Measurements from ENCODE around the gene FOXD4L3.
"Not testable (repeated sequence)": the region's sequence is repeated elsewhere in the genome, so short reads cannot be mapped to it uniquely, and the experiment has no call there.

Gene FOXD4L3

GRCh38 chr9:68302567-68302966 lies at the start of gene FOXD4L3:
Gene FOXD4L3, plus strand, starts transcription at chr9:68302867. Its CDS starts 85 bp downstream, at chr9:68302952.
- H3K9me3 Mint-ChIP-seq (ENCODE audit: low read depth); H3K36me3 Mint-ChIP-seq; H3K27ac Mint-ChIP-seq; H3K27me3 Mint-ChIP-seq; H3K4me3 Mint-ChIP-seq; H3K4me1 Mint-ChIP-seq (ENCODE audit: low read depth): not testable (repeated sequence)

- not testable (repeated sequence) for H3K4me3 Mint-ChIP-seq; H3K36me3 Mint-ChIP-seq; H3K27ac Mint-ChIP-seq; H3K27me3 Mint-ChIP-seq; H3K9me3 Mint-ChIP-seq (ENCODE audit: low read depth); H3K4me1 Mint-ChIP-seq (ENCODE audit: low read depth)
Observed at GRCh38 chr9:68281041-68281440, 21.6 kb upstream of the FOXD4L3 start.

- not testable (repeated sequence) for H3K4me1 Mint-ChIP-seq (ENCODE audit: low read depth); H3K4me3 Mint-ChIP-seq
Observed at GRCh38 chr9:68303771-68304170, 1.1 kb downstream of the FOXD4L3 start.

GRCh38 chr9:68304212-68304611 lies 1.5 kb downstream of the FOXD4L3 start:
- not testable (repeated sequence) for H3K27ac Mint-ChIP-seq; H3K9me3 Mint-ChIP-seq (ENCODE audit: low read depth); H3K36me3 Mint-ChIP-seq; H3K4me1 Mint-ChIP-seq (ENCODE audit: low read depth); H3K4me3 Mint-ChIP-seq; H3K27me3 Mint-ChIP-seq

More at GRCh38 chr9:68303771-68304170, 1.1 kb downstream of the FOXD4L3 start:
- H3K27ac Mint-ChIP-seq; H3K27me3 Mint-ChIP-seq; H3K36me3 Mint-ChIP-seq; H3K9me3 Mint-ChIP-seq (ENCODE audit: low read depth): not testable (repeated sequence)

GRCh38 chr9:68304777-68305176 lies 2.1 kb downstream of the FOXD4L3 start:
- H3K36me3 Mint-ChIP-seq; H3K4me3 Mint-ChIP-seq; H3K4me1 Mint-ChIP-seq (ENCODE audit: low read depth); H3K9me3 Mint-ChIP-seq (ENCODE audit: low read depth); H3K27ac Mint-ChIP-seq; H3K27me3 Mint-ChIP-seq: not testable (repeated sequence)

- H3K36me3 Mint-ChIP-seq; H3K9me3 Mint-ChIP-seq (ENCODE audit: low read depth); H3K4me1 Mint-ChIP-seq (ENCODE audit: low read depth); H3K27me3 Mint-ChIP-seq; H3K4me3 Mint-ChIP-seq; H3K27ac Mint-ChIP-seq: not testable (repeated sequence)
Observed at GRCh38 chr9:68305680-68306285, 3.1 kb downstream of the FOXD4L3 start.

- not testable (repeated sequence) for H3K4me3 Mint-ChIP-seq; H3K9me3 Mint-ChIP-seq (ENCODE audit: low read depth); H3K27me3 Mint-ChIP-seq; H3K4me1 Mint-ChIP-seq (ENCODE audit: low read depth); H3K36me3 Mint-ChIP-seq; H3K27ac Mint-ChIP-seq
Observed at GRCh38 chr9:68306391-68306964, 3.8 kb downstream of the FOXD4L3 start.

GRCh38 chr9:68307127-68307526 lies 4.5 kb downstream of the FOXD4L3 start:
- not testable (repeated sequence) for H3K36me3 Mint-ChIP-seq; H3K4me3 Mint-ChIP-seq; H3K9me3 Mint-ChIP-seq (ENCODE audit: low read depth); H3K27me3 Mint-ChIP-seq; H3K4me1 Mint-ChIP-seq (ENCODE audit: low read depth); H3K27ac Mint-ChIP-seq

- H3K27ac Mint-ChIP-seq; H3K4me1 Mint-ChIP-seq (ENCODE audit: low read depth); H3K4me3 Mint-ChIP-seq; H3K36me3 Mint-ChIP-seq; H3K9me3 Mint-ChIP-seq (ENCODE audit: low read depth); H3K27me3 Mint-ChIP-seq: not testable (repeated sequence)
Observed at GRCh38 chr9:68307654-68308053, 5.0 kb downstream of the FOXD4L3 start.

- H3K36me3 Mint-ChIP-seq; H3K4me1 Mint-ChIP-seq (ENCODE audit: low read depth); H3K27ac Mint-ChIP-seq; H3K27me3 Mint-ChIP-seq; H3K4me3 Mint-ChIP-seq; H3K9me3 Mint-ChIP-seq (ENCODE audit: low read depth): not testable (repeated sequence)
Observed at GRCh38 chr9:68311208-68311607, 8.5 kb downstream of the FOXD4L3 start.

GRCh38 chr9:68318209-68318608 lies 15.5 kb downstream of the FOXD4L3 start:
- H3K36me3 Mint-ChIP-seq; H3K4me3 Mint-ChIP-seq; H3K4me1 Mint-ChIP-seq (ENCODE audit: low read depth); H3K27ac Mint-ChIP-seq; H3K27me3 Mint-ChIP-seq; H3K9me3 Mint-ChIP-seq (ENCODE audit: low read depth): not testable (repeated sequence)

GRCh38 chr9:68323749-68324148 lies 21.1 kb downstream of the FOXD4L3 start:
- not testable (repeated sequence) for H3K36me3 Mint-ChIP-seq; H3K27ac Mint-ChIP-seq; H3K9me3 Mint-ChIP-seq (ENCODE audit: low read depth); H3K27me3 Mint-ChIP-seq; H3K4me1 Mint-ChIP-seq (ENCODE audit: low read depth); H3K4me3 Mint-ChIP-seq

- not testable (repeated sequence) for H3K4me1 Mint-ChIP-seq (ENCODE audit: low read depth); H3K36me3 Mint-ChIP-seq; H3K9me3 Mint-ChIP-seq (ENCODE audit: low read depth); H3K27ac Mint-ChIP-seq; H3K27me3 Mint-ChIP-seq; H3K4me3 Mint-ChIP-seq
Observed at GRCh38 chr9:68324518-68324917, 21.9 kb downstream of the FOXD4L3 start.

GRCh38 chr9:68329106-68329505 lies 26.4 kb downstream of the FOXD4L3 start:
- not testable (repeated sequence) for H3K36me3 Mint-ChIP-seq; H3K4me1 Mint-ChIP-seq (ENCODE audit: low read depth); H3K9me3 Mint-ChIP-seq (ENCODE audit: low read depth); H3K4me3 Mint-ChIP-seq; H3K27me3 Mint-ChIP-seq; H3K27ac Mint-ChIP-seq

GRCh38 chr9:68330531-68331173 lies 28.0 kb downstream of the FOXD4L3 start:
- H3K4me3 Mint-ChIP-seq; H3K27ac Mint-ChIP-seq; H3K36me3 Mint-ChIP-seq; H3K9me3 Mint-ChIP-seq (ENCODE audit: low read depth); H3K4me1 Mint-ChIP-seq (ENCODE audit: low read depth); H3K27me3 Mint-ChIP-seq: not testable (repeated sequence)

GRCh38 chr9:68332122-68332521 lies 29.5 kb downstream of the FOXD4L3 start:
- H3K36me3 Mint-ChIP-seq; H3K27me3 Mint-ChIP-seq; H3K9me3 Mint-ChIP-seq (ENCODE audit: low read depth); H3K4me1 Mint-ChIP-seq (ENCODE audit: low read depth); H3K4me3 Mint-ChIP-seq; H3K27ac Mint-ChIP-seq: not testable (repeated sequence)
